SK-N-SH (cell line): ENCODE results near the gene FHL2. TPM values are rescaled to one million over a fixed set of nuclear protein-coding genes. Genes with fewer than 3 reads are reported as not detected.

Experiments
- CTCF ChIA-PET: fragments of 300-600, 350-600 bp; formaldehyde crosslinking; extraction: SDS; loops from one replicate; lab custom pipeline; 2021; lab: Yijun Ruan, JAX
- POLR2A ChIA-PET: fragments of 350-600 bp; sonication (Branson Sonifier 250); formaldehyde crosslinking; extraction: SDS; loops from one replicate; lab custom pipeline; 2020; ENCODE audit warnings: antibody characterized with exemption, inconsistent platforms; lab: Yijun Ruan, JAX
- DNase-seq: peaks from one replicate; pipeline ENCODE4 v3.0.0; 2012
- H2AFZ ChIP-seq: fragments of 200-600 bp; sonication (generic); 2 replicates; pipeline ENCODE4 v1.8.1; 2016; ENCODE audit warnings: antibody characterized with exemption, mild to moderate bottlenecking, low read depth
- H3F3A ChIP-seq: fragments of 200-600 bp; sonication (generic); replicated peaks from 2 replicates; pipeline ENCODE3; 2016; ENCODE audit warnings: antibody characterized with exemption, mild to moderate bottlenecking; ENCODE audit not compliant: insufficient read depth
- H3K27ac ChIP-seq, 2 experiments: fragments of 200-500 bp in 1 of 2; fragments of 200-600 bp in 1 of 2; sonication (Bioruptor generic) in 1 of 2; sonication (generic), shearing (Covaris generic) in 1 of 2; 2 replicates each; pipeline versions ENCODE4 v1.5.1 to v1.6.1; 2014 to 2016; ENCODE audit warnings: low read depth in 2 of 2, inconsistent platforms in 1 of 2, low read length in 1 of 2, mild to moderate bottlenecking in 1 of 2, mixed read lengths in 1 of 2
- H3K27me3 ChIP-seq: fragments of 200-600 bp; sonication (generic), shearing (Covaris generic); 2 replicates; pipeline ENCODE4 v1.6.1; 2016; ENCODE audit warnings: mixed run types; ENCODE audit not compliant: insufficient read depth
- H3K36me3 ChIP-seq, 2 experiments: fragments of 200-500 bp in 1 of 2; fragments of 200-600 bp in 1 of 2; sonication (Bioruptor generic) in 1 of 2; sonication (generic) in 1 of 2; replicated peaks in 1 of 2; 2 replicates each; pipeline versions ENCODE3 to v1.5.1; 2014 to 2016; ENCODE audit warnings: low read length in 1 of 2, mild to moderate bottlenecking in 1 of 2; ENCODE audit not compliant: insufficient read depth in 2 of 2, control insufficient read depth in 1 of 2
- H3K4me1 ChIP-seq, 2 experiments: fragments of 200-500 bp in 1 of 2; fragments of 200-600 bp in 1 of 2; sonication (Bioruptor generic) in 1 of 2; sonication (generic), shearing (Covaris generic) in 1 of 2; 2 replicates each; pipeline versions ENCODE4 v1.5.1 to v1.6.1; 2014 to 2016; ENCODE audit warnings: low read depth in 1 of 2, low read length in 1 of 2, mixed run types in 1 of 2; ENCODE audit not compliant: insufficient read depth in 2 of 2, control insufficient read depth in 1 of 2
- H3K4me2 ChIP-seq: fragments of 200-600 bp; sonication (generic), shearing (Covaris generic); 2 replicates; pipeline ENCODE4 v1.6.1; 2017; ENCODE audit warnings: mixed run types
- H3K4me3 ChIP-seq, 2 experiments: fragments of 200-500 bp in 1 of 2; fragments of 200-600 bp in 1 of 2; sonication (Bioruptor generic) in 1 of 2; sonication (generic), shearing (Covaris generic) in 1 of 2; 2 replicates each; pipeline versions ENCODE4 v1.5.1 to v1.8.1; 2014 to 2016; ENCODE audit warnings: low read depth in 2 of 2, inconsistent platforms in 1 of 2, low read length in 1 of 2, mild to moderate bottlenecking in 1 of 2, mixed read lengths in 1 of 2, moderate library complexity in 1 of 2
- H3K79me2 ChIP-seq: fragments of 200-600 bp; sonication (generic); 2 replicates; pipeline ENCODE4 v1.8.1; 2017; ENCODE audit warnings: mild to moderate bottlenecking; ENCODE audit not compliant: insufficient read depth
- H3K9ac ChIP-seq: fragments of 200-600 bp; sonication (generic); 2 replicates; pipeline ENCODE4 v1.6.1; 2017; ENCODE audit warnings: mixed run types
- H3K9me2 ChIP-seq: fragments of 200-600 bp; sonication (generic); 2 replicates; pipeline ENCODE4 v1.6.1; 2017; ENCODE audit warnings: mixed run types
- H3K9me3 ChIP-seq: fragments of 200-600 bp; sonication (generic); 2 replicates; pipeline ENCODE4 v1.6.1; 2017; ENCODE audit warnings: mixed run types, mild to moderate bottlenecking, moderate library complexity
- H4K20me1 ChIP-seq: fragments of 200-600 bp; sonication (generic); 2 replicates; pipeline ENCODE4 v1.6.1; 2017; ENCODE audit warnings: mild to moderate bottlenecking, mixed run types; ENCODE audit not compliant: insufficient read depth
- ELF1 ChIP-seq: IDR thresholded peaks from 2 replicates; pipeline ENCODE4 v1.4.0; 2012
- GABPA ChIP-seq: IDR thresholded peaks from 2 replicates; pipeline ENCODE4 v1.4.0; 2012; ENCODE audit warnings: low read depth, mild to moderate bottlenecking
- GATA2 ChIP-seq: sonication (generic); formaldehyde crosslinking; IDR thresholded peaks from 2 replicates; pipeline ENCODE4 v1.5.0; 2020; ENCODE audit warnings: mild to moderate bottlenecking, missing genetic modification reagents
- NFIC ChIP-seq: IDR thresholded peaks from 2 replicates; pipeline ENCODE4 v1.4.0; 2012; ENCODE audit warnings: borderline replicate concordance
- RAD21 ChIP-seq: IDR thresholded peaks from 2 replicates; pipeline ENCODE4 v1.6.1; 2012; ENCODE audit warnings: mild to moderate bottlenecking, low read length
- RFX5 ChIP-seq: IDR thresholded peaks from 2 replicates; pipeline ENCODE4 v1.6.1; 2012; ENCODE audit warnings: mild to moderate bottlenecking, improper control_type of control experiment, low read length
- RXRA ChIP-seq: IDR thresholded peaks from 2 replicates; pipeline ENCODE4 v1.4.0; 2012; ENCODE audit warnings: low read depth, mild to moderate bottlenecking, borderline replicate concordance
- SIN3A ChIP-seq: IDR thresholded peaks from 2 replicates; pipeline ENCODE4 v1.6.1; 2012; ENCODE audit warnings: low read depth, mild to moderate bottlenecking, low read length, moderate library complexity, borderline replicate concordance
- TAF1 ChIP-seq: IDR thresholded peaks from 2 replicates; pipeline ENCODE4 v1.6.1; 2012; ENCODE audit warnings: low read depth, mild to moderate bottlenecking, low read length, moderate library complexity, borderline replicate concordance
- TCF12 ChIP-seq: IDR thresholded peaks from 2 replicates; pipeline ENCODE4 v1.4.0; 2012
- YY1 ChIP-seq: IDR thresholded peaks from 2 replicates; pipeline ENCODE4 v1.4.0; 2012; ENCODE audit warnings: low read depth, mild to moderate bottlenecking
- WGBS: methylation state at CpG from one replicate; pipeline ENCODE4 v1.1.6; 2017; ENCODE audit warnings: low lambda C conversion rate; 5-methylcytosine and 5-hydroxymethylcytosine counted together
- polyA plus RNA-seq, 3 experiments: library from polyadenylated mRNA; depleted of rRNA; stranded (reverse); fragments of >200 nt; gene quantifications; 2 replicates each; pipeline ENCODE4 v1.2.3, GENCODE V29; 2012
- TF ChIP-seq, protein P1 (sequence below): IDR thresholded peaks from 2 replicates; pipeline ENCODE4 v1.6.1; 2012; ENCODE audit warnings: mild to moderate bottlenecking, low read depth, low read length, moderate library complexity
- TF ChIP-seq, protein P2 (sequence below): fragments of 200-600 bp; sonication (generic); IDR thresholded peaks from 2 replicates; pipeline ENCODE4 v1.6.1; 2017; ENCODE audit warnings: antibody characterized with exemption, mild to moderate bottlenecking, moderate library complexity
- TF ChIP-seq, protein P3 (sequence below): fragments of 150-350 bp; IDR thresholded peaks from 2 replicates; pipeline ENCODE4 v1.6.1; 2017; ENCODE audit warnings: antibody characterized with exemption, low read length, low read depth, borderline replicate concordance
- TF ChIP-seq, protein P4 (sequence below): IDR thresholded peaks from 2 replicates; pipeline ENCODE4; 2012

The FHL2 gene
- polyA plus RNA-seq, 1 of the 3 experiments (the other 2 are of a cell fraction) = 31.7 TPM

DNA sequence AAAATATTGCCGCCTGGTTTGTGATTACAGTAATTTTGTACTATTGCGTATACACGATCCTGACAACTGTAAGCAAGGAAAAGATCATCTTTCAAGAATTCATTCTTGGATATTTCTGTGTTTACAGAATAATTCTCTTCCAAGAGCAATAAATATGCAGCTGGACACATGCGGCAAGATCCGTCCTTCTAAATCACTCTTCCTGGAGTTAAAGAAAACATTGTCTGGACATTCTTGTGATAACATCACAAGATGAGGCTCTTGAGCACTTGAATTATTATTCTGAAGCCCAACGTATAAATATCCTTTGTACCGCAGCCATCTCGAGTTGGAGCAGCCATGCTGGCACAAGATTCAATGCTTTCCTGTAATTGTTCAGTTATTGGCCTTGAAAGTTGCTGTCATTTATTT, 9.9 kb downstream of the FHL2 start (continued):
- TF ChIP-seq, protein P1, sequence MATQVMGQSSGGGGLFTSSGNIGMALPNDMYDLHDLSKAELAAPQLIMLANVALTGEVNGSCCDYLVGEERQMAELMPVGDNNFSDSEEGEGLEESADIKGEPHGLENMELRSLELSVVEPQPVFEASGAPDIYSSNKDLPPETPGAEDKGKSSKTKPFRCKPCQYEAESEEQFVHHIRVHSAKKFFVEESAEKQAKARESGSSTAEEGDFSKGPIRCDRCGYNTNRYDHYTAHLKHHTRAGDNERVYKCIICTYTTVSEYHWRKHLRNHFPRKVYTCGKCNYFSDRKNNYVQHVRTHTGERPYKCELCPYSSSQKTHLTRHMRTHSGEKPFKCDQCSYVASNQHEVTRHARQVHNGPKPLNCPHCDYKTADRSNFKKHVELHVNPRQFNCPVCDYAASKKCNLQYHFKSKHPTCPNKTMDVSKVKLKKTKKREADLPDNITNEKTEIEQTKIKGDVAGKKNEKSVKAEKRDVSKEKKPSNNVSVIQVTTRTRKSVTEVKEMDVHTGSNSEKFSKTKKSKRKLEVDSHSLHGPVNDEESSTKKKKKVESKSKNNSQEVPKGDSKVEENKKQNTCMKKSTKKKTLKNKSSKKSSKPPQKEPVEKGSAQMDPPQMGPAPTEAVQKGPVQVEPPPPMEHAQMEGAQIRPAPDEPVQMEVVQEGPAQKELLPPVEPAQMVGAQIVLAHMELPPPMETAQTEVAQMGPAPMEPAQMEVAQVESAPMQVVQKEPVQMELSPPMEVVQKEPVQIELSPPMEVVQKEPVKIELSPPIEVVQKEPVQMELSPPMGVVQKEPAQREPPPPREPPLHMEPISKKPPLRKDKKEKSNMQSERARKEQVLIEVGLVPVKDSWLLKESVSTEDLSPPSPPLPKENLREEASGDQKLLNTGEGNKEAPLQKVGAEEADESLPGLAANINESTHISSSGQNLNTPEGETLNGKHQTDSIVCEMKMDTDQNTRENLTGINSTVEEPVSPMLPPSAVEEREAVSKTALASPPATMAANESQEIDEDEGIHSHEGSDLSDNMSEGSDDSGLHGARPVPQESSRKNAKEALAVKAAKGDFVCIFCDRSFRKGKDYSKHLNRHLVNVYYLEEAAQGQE = no peak
- TF ChIP-seq RFX5 (no peak), ELF1 (no peak), NFIC (peak; percentile 73), SIN3A (no peak), TAF1 (no peak), TCF12 (peak; percentile 95), RXRA (peak; percentile 24; the same call in 1 of the 2 replicates), GATA2 (CRISPR knock-in tag) (no peak), RAD21 (no peak), GABPA (no peak)
- TF ChIP-seq, protein P2, sequence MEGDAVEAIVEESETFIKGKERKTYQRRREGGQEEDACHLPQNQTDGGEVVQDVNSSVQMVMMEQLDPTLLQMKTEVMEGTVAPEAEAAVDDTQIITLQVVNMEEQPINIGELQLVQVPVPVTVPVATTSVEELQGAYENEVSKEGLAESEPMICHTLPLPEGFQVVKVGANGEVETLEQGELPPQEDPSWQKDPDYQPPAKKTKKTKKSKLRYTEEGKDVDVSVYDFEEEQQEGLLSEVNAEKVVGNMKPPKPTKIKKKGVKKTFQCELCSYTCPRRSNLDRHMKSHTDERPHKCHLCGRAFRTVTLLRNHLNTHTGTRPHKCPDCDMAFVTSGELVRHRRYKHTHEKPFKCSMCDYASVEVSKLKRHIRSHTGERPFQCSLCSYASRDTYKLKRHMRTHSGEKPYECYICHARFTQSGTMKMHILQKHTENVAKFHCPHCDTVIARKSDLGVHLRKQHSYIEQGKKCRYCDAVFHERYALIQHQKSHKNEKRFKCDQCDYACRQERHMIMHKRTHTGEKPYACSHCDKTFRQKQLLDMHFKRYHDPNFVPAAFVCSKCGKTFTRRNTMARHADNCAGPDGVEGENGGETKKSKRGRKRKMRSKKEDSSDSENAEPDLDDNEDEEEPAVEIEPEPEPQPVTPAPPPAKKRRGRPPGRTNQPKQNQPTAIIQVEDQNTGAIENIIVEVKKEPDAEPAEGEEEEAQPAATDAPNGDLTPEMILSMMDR = no peak
- TF ChIP-seq, protein P3, sequence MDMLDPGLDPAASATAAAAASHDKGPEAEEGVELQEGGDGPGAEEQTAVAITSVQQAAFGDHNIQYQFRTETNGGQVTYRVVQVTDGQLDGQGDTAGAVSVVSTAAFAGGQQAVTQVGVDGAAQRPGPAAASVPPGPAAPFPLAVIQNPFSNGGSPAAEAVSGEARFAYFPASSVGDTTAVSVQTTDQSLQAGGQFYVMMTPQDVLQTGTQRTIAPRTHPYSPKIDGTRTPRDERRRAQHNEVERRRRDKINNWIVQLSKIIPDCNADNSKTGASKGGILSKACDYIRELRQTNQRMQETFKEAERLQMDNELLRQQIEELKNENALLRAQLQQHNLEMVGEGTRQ = no peak
- TF ChIP-seq, protein P4, sequence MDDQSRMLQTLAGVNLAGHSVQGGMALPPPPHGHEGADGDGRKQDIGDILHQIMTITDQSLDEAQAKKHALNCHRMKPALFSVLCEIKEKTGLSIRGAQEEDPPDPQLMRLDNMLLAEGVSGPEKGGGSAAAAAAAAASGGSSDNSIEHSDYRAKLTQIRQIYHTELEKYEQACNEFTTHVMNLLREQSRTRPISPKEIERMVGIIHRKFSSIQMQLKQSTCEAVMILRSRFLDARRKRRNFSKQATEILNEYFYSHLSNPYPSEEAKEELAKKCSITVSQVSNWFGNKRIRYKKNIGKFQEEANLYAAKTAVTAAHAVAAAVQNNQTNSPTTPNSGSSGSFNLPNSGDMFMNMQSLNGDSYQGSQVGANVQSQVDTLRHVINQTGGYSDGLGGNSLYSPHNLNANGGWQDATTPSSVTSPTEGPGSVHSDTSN = peak; percentile 97

DNA sequence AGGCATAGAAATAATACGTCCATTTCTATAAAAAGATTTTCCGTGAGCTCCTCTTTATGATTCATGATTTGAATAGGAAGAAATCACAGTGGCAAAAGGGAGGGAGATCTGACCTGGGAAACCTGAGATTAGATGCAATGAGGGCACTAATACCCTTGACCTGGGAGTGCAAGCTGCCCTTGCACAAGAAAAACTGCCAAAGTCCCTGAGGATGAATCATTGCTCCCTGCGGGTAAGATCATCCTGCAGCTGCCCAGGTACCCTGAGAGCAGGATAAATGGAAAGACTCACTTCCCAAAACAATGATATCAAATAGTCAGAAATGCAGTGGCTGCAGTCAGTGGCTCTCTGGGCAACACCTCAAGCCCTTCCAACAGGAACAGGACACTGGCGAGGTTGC, 11.6 kb downstream of the FHL2 start:
- peaks cover 94% of the 10 kb centered on the region for H3K79me2 ChIP-seq
- no peak overlapping the region for H3K27ac ChIP-seq
- H3K4me1 ChIP-seq = peaks cover 0 to 15% of the 10 kb centered on the region in 2 experiments; a peak in 1 of 4 replicates
- H3K9ac ChIP-seq = no peak overlapping the region
- H3K9me2 ChIP-seq = no peaks in the 10 kb centered on the region
- H2AFZ ChIP-seq = no peak overlapping the region
- no peaks in the 10 kb centered on the region for H3K27me3 ChIP-seq
- no peak overlapping the region for H3K4me2 ChIP-seq
- H3K9me3 ChIP-seq = no peaks in the 10 kb centered on the region
- ChIA-PET CTCF (interaction anchor here (0.9 to 2.8 kb wide), 3 partner anchors 9 to 134 kb away, joined by 5 to 8 read pairs (median 6); partner anchors contain the start of gene FHL2), POLR2A (no interaction called here)
- no peak overlapping the region for H3K4me3 ChIP-seq
- 84% methylated on average over 4 of the region's 4 CpGs for WGBS
- H3K36me3 ChIP-seq = peaks cover 17 to 56% of the 10 kb centered on the region in 2 experiments
- no peak for TF ChIP-seq YY1
- peaks cover 21% of the 10 kb centered on the region; the same call in 1 of the 2 replicates for H4K20me1 ChIP-seq
- peaks cover 23% of the 10 kb centered on the region for H3F3A ChIP-seq
- no peak for DNase-seq
